ENCODE measurements around the gene MCU. TPM values are rescaled to one million over a fixed set of nuclear protein-coding genes. Genes with fewer than 3 reads are reported as not detected.

Gene MCU
- total and polyA plus RNA-seq, 10 of the 15 experiments (the other 5 are each of a cell fraction or from before 2014, with no cell fraction given) = 5.1 to 49.1 (median 17.9) TPM

DNA sequence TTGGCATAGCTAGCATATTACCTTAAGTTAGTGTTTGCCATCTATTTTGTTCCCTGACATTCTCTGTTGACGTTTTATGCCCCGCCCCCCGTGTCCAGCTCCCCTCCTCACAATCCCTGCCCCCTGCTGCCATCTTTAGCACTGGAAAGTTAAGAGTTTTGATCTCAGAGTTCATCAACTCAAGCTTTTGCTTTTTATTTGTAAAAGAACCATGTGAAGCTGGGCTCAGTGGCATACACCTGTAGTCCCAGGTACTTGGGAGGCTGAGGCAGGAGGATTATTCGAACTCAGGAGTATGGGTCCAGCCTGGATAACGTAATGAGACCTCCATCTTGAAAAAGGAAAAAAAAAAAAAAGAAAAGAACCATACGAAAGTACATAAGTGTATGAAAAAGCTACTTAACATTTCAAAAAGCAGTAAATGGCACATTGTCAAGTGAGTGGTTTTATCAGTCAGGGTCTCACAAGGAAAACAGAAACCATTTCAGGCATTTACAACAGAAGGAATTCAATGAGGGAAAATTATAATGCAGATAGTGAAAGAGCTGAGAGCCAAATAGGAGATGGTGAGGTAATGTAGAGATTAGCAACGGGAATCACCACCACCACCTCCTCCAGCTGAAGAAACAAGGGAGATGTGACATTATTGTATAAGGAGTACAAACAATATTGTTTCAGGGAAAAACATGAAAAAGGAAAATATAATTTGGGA is 64.9 kb downstream of the MCU start (continued):
- TF ChIP-seq, protein P1, sequence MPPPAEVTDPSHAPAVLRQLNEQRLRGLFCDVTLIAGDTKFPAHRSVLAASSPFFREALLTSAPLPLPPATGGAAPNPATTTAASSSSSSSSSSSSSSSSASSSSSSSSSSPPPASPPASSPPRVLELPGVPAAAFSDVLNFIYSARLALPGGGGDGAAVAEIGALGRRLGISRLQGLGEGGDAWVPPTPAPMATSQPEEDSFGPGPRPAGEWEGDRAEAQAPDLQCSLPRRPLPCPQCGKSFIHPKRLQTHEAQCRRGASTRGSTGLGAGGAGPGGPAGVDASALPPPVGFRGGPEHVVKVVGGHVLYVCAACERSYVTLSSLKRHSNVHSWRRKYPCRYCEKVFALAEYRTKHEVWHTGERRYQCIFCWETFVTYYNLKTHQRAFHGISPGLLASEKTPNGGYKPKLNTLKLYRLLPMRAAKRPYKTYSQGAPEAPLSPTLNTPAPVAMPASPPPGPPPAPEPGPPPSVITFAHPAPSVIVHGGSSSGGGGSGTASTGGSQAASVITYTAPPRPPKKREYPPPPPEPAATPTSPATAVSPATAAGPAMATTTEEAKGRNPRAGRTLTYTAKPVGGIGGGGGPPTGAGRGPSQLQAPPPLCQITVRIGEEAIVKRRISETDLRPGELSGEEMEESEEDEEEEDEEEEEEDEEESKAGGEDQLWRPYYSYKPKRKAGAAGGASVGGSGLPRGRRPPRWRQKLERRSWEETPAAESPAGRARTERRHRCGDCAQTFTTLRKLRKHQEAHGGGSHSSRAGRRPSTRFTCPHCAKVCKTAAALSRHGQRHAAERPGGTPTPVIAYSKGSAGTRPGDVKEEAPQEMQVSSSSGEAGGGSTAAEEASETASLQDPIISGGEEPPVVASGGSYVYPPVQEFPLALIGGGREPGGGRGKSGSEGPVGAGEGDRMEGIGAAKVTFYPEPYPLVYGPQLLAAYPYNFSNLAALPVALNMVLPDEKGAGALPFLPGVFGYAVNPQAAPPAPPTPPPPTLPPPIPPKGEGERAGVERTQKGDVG (CRISPR knock-in tag; IDR thresholded peaks at IDR 0.05) = no peak
- TF ChIP-seq, protein P2, sequence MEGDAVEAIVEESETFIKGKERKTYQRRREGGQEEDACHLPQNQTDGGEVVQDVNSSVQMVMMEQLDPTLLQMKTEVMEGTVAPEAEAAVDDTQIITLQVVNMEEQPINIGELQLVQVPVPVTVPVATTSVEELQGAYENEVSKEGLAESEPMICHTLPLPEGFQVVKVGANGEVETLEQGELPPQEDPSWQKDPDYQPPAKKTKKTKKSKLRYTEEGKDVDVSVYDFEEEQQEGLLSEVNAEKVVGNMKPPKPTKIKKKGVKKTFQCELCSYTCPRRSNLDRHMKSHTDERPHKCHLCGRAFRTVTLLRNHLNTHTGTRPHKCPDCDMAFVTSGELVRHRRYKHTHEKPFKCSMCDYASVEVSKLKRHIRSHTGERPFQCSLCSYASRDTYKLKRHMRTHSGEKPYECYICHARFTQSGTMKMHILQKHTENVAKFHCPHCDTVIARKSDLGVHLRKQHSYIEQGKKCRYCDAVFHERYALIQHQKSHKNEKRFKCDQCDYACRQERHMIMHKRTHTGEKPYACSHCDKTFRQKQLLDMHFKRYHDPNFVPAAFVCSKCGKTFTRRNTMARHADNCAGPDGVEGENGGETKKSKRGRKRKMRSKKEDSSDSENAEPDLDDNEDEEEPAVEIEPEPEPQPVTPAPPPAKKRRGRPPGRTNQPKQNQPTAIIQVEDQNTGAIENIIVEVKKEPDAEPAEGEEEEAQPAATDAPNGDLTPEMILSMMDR (IDR thresholded peaks at IDR 0.05 in 2 of 3, conservative IDR thresholded peaks at IDR 0.05 in 1 of 3; ENCODE audit: control insufficient read depth in 2 of 3, extremely low read depth in 1 of 3, insufficient read depth in 1 of 3, low read depth in 3 of 3, low read length in 3 of 3) = no peak
- no peak for TF ChIP-seq EP300 (IDR thresholded peaks at IDR 0.05; ENCODE audit: borderline replicate concordance in 1 of 2, control insufficient read depth in 1 of 2, low read depth in 2 of 2, low read length in 2 of 2)
- TF ChIP-seq, protein P3, sequence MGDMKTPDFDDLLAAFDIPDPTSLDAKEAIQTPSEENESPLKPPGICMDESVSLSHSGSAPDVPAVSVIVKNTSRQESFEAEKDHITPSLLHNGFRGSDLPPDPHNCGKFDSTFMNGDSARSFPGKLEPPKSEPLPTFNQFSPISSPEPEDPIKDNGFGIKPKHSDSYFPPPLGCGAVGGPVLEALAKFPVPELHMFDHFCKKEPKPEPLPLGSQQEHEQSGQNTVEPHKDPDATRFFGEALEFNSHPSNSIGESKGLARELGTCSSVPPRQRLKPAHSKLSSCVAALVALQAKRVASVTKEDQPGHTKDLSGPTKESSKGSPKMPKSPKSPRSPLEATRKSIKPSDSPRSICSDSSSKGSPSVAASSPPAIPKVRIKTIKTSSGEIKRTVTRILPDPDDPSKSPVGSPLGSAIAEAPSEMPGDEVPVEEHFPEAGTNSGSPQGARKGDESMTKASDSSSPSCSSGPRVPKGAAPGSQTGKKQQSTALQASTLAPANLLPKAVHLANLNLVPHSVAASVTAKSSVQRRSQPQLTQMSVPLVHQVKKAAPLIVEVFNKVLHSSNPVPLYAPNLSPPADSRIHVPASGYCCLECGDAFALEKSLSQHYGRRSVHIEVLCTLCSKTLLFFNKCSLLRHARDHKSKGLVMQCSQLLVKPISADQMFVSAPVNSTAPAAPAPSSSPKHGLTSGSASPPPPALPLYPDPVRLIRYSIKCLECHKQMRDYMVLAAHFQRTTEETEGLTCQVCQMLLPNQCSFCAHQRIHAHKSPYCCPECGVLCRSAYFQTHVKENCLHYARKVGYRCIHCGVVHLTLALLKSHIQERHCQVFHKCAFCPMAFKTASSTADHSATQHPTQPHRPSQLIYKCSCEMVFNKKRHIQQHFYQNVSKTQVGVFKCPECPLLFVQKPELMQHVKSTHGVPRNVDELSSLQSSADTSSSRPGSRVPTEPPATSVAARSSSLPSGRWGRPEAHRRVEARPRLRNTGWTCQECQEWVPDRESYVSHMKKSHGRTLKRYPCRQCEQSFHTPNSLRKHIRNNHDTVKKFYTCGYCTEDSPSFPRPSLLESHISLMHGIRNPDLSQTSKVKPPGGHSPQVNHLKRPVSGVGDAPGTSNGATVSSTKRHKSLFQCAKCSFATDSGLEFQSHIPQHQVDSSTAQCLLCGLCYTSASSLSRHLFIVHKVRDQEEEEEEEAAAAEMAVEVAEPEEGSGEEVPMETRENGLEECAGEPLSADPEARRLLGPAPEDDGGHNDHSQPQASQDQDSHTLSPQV (IDR thresholded peaks at IDR 0.05) = no peak
- no peak for TF ChIP-seq JUND (IDR thresholded peaks at IDR 0.05; ENCODE audit: low read depth, low read length)
- TF ChIP-seq, protein P4, sequence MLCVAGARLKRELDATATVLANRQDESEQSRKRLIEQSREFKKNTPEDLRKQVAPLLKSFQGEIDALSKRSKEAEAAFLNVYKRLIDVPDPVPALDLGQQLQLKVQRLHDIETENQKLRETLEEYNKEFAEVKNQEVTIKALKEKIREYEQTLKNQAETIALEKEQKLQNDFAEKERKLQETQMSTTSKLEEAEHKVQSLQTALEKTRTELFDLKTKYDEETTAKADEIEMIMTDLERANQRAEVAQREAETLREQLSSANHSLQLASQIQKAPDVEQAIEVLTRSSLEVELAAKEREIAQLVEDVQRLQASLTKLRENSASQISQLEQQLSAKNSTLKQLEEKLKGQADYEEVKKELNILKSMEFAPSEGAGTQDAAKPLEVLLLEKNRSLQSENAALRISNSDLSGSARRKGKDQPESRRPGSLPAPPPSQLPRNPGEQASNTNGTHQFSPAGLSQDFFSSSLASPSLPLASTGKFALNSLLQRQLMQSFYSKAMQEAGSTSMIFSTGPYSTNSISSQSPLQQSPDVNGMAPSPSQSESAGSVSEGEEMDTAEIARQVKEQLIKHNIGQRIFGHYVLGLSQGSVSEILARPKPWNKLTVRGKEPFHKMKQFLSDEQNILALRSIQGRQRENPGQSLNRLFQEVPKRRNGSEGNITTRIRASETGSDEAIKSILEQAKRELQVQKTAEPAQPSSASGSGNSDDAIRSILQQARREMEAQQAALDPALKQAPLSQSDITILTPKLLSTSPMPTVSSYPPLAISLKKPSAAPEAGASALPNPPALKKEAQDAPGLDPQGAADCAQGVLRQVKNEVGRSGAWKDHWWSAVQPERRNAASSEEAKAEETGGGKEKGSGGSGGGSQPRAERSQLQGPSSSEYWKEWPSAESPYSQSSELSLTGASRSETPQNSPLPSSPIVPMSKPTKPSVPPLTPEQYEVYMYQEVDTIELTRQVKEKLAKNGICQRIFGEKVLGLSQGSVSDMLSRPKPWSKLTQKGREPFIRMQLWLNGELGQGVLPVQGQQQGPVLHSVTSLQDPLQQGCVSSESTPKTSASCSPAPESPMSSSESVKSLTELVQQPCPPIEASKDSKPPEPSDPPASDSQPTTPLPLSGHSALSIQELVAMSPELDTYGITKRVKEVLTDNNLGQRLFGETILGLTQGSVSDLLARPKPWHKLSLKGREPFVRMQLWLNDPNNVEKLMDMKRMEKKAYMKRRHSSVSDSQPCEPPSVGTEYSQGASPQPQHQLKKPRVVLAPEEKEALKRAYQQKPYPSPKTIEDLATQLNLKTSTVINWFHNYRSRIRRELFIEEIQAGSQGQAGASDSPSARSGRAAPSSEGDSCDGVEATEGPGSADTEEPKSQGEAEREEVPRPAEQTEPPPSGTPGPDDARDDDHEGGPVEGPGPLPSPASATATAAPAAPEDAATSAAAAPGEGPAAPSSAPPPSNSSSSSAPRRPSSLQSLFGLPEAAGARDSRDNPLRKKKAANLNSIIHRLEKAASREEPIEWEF (IDR thresholded peaks at IDR 0.05; ENCODE audit: insufficient replicate concordance, low read depth, low read length) = no peak
- TF ChIP-seq, protein P5, sequence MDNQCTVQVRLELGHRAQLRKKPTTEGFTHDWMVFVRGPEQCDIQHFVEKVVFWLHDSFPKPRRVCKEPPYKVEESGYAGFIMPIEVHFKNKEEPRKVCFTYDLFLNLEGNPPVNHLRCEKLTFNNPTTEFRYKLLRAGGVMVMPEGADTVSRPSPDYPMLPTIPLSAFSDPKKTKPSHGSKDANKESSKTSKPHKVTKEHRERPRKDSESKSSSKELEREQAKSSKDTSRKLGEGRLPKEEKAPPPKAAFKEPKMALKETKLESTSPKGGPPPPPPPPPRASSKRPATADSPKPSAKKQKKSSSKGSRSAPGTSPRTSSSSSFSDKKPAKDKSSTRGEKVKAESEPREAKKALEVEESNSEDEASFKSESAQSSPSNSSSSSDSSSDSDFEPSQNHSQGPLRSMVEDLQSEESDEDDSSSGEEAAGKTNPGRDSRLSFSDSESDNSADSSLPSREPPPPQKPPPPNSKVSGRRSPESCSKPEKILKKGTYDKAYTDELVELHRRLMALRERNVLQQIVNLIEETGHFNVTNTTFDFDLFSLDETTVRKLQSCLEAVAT (IDR thresholded peaks at IDR 0.05) = no peak
- TF ChIP-seq RUNX3 (IDR thresholded peaks at IDR 0.05; ENCODE audit: low read length) = no peak
- no peak for TF ChIP-seq KDM1A (IDR thresholded peaks at IDR 0.05; ENCODE audit: borderline replicate concordance)

All from GM12878 (cell line).